ENCODE results near the gene STAT5B.

GRCh38 chr17:42272162-42272907 lies 3.9 kb downstream of the STAT5B start:
- TF ChIP-seq CTCF (IDR thresholded peaks at IDR 0.05) (no peak), POLR2A (IDR thresholded peaks at IDR 0.05) (no peak)

All from thyroid gland (tissue), 4 donors.